Activated CD4-positive, alpha-beta T cell treated with anti-CD3 and anti-CD28 coated beads, Interleukin-2, amount 50 U/mL, for 4 hours (primary cell): ENCODE results near the gene VMAC.
A peak's percentile ranks its signal among the peaks of the same experiment; 100 is the strongest.
"Not testable (repeated sequence)": the region's sequence is repeated elsewhere in the genome, so short reads cannot be mapped to it uniquely, and the experiment has no call there.

Source experiments
- DNase-seq, 2 experiments: peaks; one replicate each; pipeline ENCODE4 v3.0.0-alpha.2; 2020

Gene VMAC, protein sequence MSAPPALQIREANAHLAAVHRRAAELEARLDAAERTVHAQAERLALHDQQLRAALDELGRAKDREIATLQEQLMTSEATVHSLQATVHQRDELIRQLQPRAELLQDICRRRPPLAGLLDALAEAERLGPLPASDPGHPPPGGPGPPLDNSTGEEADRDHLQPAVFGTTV

DNA sequence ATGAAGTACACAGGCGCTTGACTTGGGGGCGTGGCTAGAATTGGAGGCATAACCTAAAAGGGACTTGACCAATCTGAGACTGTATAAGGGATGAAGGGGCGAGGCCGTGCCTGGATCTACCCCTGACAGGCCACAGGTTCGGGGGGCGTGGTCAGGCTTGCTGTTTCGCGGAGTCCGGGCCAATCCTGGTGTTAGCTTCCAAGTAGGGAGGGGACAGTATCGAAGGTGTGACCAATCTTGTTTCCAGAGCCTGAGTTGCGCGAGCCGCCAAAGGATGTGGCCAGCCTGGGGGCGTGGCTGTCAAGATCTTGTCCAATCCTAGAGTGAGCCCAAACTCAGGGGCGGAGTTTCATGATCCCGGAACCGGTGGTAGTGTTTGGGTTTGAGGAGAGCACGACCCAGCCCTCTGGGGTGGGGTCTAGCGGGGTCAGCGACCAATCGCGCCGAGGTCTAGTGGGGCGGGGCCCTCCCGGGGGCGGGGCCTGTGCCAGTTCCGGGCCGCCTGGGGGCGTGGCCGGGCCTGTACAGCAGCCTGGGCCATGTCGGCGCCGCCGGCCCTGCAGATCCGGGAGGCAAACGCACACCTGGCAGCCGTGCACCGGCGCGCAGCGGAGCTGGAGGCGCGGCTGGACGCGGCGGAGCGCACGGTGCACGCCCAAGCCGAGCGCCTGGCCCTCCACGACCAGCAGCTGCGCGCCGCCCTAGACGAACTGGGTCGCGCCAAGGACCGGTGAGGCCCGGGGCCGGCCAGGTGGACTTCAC, at the start of gene VMAC:
VMAC (plus strand) TSS at position 521 of the 762 bp plus-strand sequence; CDS start at position 540, 19 bp downstream.
- DNase-seq, result peak; percentile 100

DNA sequence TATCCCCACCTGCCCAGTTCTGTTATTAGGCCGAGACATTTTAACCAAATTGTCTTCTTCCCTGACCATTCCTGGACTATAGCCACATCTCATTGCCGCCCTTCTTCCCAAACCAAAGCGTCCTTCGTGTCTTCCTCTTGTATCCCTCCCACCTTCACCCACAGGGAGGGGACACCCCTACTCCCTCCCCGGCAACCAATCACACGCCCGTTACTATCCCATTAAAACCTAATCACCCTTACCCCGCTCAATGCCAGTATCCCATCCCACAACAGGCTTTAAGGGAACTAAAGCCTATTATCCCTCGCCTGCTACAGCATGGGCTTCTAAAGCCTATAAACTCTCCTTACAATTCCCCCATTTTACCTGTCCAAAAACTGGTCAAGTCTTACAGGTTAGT, 49.5 kb upstream of the VMAC start:
- not testable (repeated sequence) for DNase-seq

- no peak for DNase-seq
Measured at GRCh38 chr19:5857203-5858081, 47.2 kb upstream of the VMAC start.

DNA sequence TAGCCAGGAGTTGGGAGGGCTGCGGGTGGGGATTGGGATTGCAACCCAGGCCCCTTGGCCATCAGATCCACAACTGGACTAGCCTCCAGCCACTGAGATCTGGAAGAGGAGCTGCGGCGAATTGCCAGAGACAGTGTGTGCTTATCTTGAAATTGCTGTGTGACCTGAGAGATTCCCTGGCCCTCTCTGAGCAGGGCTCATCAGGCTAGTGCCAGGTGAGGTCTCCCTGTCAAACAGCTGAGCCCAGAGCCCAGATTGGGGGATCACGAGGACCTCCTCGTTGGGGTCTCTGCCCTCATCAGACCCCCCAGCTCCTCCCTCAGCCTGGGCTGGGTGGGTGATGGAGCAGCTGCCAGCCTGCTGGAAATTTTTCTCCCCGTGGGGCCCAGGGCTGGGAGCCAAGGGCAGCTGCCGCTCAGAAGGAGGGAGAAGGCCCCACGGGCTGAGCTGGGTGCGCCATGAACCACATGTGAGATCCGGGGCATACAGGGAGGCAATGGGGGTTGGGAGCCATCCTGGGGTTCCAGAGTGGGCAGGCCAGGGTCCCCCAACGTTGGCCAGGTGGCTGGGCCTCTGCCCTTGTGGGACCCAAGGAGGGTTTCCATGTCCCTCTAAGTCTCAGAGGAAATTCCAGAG, 41.5 kb upstream of the VMAC start:
- no peak for DNase-seq

DNA sequence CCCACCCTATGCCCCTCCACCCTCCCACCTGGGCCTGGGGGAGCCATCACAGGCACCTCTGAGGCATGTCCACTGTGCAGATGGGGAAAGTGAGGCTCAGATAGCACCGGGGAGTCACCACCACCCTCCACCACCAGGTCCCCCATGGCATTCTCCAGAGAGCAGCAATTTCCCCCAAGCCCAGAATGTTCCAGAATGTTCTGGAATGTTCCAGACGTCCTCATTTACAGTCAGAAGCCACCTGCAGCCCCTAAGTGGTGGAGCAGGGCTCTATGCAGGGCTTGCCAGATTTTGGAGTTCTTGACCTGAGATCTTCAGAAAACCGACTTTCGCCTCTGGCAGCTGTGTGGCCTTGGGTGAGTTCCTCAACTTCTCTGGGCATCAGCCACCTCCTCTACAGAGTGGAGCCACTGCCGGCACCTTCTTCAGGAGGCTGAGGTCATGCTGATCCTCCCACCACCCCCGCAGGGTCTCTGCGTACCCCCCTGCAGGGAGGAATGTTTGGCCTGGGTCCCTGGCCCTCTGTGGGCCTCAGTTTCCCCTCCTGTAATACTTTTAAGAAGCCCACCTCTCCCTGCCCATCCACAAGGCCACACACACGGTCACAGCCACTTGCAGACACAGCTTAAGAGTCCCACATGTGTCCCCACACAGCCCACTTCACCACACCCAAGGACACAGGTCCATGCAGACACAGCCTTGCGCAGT, 40.5 kb upstream of the VMAC start:
- DNase-seq, result no peak

GRCh38 chr19:5864725-5865486, 39.8 kb upstream of the VMAC start:
- DNase-seq, result no peak

GRCh38 chr19:5865772-5866171, 38.9 kb upstream of the VMAC start:
- DNase-seq, result no peak

- no peak for DNase-seq
Measured at GRCh38 chr19:5867201-5868136, 37.2 kb upstream of the VMAC start.

DNA sequence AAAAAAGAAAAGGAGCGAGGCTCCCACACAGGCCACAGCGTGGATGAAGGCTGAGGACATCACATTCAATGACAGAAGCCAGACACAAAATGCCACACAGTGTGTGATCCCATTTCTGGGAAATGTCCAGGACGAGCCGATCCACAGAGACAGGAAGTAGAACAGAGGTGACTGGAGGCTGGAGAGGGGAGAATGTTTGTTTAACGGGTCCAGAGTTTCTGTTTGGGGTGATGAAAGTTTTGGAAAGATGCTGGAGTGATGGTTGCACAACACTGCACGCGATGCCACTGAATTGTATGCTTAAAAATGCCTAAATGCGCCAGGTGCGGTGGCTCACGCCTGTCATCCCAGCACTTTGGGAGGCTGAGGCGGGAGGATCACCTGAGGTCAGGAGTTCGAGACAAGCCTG, 33.7 kb upstream of the VMAC start:
- DNase-seq, result no peak

- no peak for DNase-seq
Measured at GRCh38 chr19:5873617-5874199, 31.0 kb upstream of the VMAC start.

- not testable (repeated sequence) for DNase-seq
Measured at GRCh38 chr19:5874496-5874895, 30.2 kb upstream of the VMAC start.

- DNase-seq, result no peak
Measured at GRCh38 chr19:5877427-5877826, 27.2 kb upstream of the VMAC start.

- DNase-seq, result no peak
Measured at GRCh38 chr19:5877882-5878281, 26.8 kb upstream of the VMAC start.

GRCh38 chr19:5880196-5880595, 24.5 kb upstream of the VMAC start:
- no peak for DNase-seq

DNA sequence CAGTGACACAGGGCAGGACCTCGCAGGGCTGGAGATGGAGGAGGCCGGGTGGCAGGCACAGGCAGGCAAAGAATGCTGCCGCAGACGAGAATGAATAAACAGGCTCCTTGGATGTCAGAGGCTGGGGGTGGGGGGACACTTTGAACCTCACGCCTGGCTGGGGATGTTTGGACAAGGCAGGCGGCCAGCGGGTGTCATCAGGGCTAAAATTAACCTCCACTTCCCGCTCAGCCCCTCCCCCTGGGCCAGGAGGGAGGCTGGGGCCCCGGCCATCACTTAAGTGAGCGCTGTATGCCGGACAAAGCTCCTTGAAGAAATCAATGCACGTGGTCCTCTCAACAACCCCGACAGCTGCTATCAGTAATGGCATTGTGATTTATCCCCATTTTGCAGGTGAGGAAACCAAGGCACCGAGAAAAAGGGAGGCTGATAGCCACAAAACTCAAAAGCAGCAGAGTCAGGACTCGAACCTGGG, 24.0 kb upstream of the VMAC start:
- DNase-seq, result no peak

DNA sequence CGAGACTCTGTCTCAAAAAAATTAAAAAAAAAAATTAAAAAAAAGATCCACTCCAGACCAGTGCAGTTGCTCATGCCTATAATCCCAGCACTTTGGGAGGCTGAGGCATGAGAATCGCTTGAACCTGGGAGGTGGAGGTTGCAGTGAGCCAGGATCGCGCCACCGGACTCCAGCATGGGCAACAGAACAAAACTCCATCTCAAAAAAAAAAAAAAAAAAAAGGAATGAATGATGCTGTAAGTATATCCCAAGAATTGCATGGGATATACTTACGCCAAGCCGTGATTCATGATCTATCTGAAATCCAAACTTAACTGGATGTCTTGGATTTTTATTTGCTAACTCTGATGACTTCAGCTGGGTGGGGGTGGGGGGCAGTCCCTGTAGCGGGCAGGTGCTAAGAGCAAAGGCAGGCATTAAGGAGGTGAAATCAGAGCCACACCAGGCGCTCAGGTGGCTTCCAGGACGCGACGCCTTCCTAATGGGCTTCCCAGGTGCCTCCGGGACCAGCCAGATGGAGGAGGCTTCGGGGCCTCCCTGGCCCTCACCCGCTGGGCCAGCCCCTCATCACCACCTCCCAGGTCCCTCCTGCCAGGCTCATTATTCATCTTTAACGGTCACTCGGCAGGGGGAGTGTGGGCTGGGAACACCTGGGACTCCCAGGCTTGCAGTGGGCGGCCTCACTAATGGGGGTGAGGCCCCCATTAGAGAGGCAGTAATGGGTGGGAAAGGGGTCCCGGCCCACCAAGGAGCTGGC, 23.0 kb upstream of the VMAC start:
- DNase-seq, result no peak

GRCh38 chr19:5882421-5882968, 22.2 kb upstream of the VMAC start:
- no peak for DNase-seq

DNA sequence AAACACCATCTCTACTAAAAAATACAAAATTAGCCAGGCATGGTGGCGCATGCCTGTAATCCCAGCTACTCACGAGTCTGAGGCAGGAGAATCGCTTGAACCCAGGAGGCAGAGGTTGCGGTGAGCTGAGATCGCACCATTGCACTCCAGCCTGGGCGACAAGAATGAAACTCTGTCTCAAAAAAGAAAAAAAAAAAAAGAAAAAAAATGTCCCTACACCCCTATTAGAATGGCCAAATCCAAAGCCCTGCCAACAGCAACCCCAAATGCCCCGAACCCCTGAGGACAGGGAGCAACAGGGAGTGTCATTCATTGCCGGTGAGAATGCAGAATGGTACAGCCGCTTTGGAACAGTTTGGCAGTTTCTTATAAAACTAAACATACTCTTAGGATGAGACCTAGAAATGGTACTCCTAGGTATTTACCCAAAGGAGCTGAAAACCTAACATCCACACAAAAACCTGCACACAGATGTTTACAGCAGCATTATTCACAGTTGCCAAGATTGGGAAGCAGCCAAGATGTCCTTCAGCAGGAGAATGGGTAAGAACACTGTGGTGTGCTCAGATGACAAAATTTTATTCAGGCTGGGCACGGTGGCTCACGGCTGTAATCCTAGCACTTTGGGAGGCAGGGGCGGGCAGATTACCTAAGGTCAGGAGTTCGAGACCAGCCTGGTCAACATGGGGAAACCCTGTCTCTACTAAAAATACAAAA, 21.4 kb upstream of the VMAC start:
- not testable (repeated sequence) for DNase-seq
